NB4 (cell line): ENCODE measurements around the gene NOL11.

Source experiments
- CTCF ChIP-seq: IDR thresholded peaks from one replicate; pipeline ENCODE4 v1.5.1; 2012; ENCODE audit warnings: low read depth, low read length
- MYC ChIP-seq: IDR thresholded peaks from 2 replicates; pipeline ENCODE4 v1.6.1; 2011; ENCODE audit warnings: low read depth, low read length
- POLR2A ChIP-seq: IDR thresholded peaks from 2 replicates; pipeline ENCODE4 v1.6.1; 2011; ENCODE audit warnings: mild to moderate bottlenecking; ENCODE audit not compliant: insufficient read length; ENCODE audit errors: extremely low read depth

GRCh38 chr17:67712375-67712774 is 5.4 kb upstream of the NOL11 start:
- TF ChIP-seq POLR2A, result no peak
- TF ChIP-seq CTCF, result no peak
- no peak for TF ChIP-seq MYC
